ENCODE data around the gene IMMT. TPM values are rescaled to one million over a fixed set of nuclear protein-coding genes. Genes with fewer than 3 reads are reported as not detected.

IMMT gene
- total and polyA plus RNA-seq, 9 of the 15 experiments (the other 6 are each of a cell fraction or from before 2014, with no cell fraction given): 119 to 294 (median 140) TPM

DNA sequence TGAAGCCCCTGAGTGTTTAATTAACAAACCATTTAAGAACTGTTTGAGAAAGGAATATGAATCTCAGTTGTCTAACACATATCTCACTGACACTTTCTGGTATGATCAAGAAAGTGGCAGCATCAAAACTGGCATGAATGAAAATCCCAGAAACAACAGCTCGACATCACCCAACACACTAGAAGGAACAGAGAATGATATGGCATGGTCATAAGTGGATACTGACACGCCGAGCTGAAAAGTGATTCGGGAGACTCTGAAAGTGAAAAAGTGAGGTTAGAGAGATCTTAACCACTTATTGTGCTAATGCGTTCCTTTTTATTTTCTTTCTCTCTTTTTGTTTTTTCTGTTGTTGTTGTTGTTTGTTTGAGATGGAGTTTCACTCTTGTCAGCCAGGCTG lies 41.9 kb upstream of the IMMT start:
- DNase-seq (ENCODE audit: extremely low read depth in 1 of 4, low spot score in 3 of 4): no peak
- Histone ChIP-seq H3K9ac (ENCODE audit: insufficient read depth in 1 of 2, low read depth in 2 of 2, low read length in 2 of 2) (no peak overlapping the region), H3K36me3 (ENCODE audit: control insufficient read depth, insufficient read depth, low read length) (no peaks in the 10 kb centered on the region), H3K4me1 (replicated peaks in 1 of 2; ENCODE audit: control insufficient read depth in 2 of 2, insufficient read depth in 2 of 2, low read length in 2 of 2) (peaks cover 0 to 5% of the 10 kb centered on the region in 2 experiments; a peak in 1 of 5 replicates), H3K79me2 (ENCODE audit: control insufficient read depth, insufficient read depth, low read length) (no peaks in the 10 kb centered on the region), H4K20me1 (replicated peaks; ENCODE audit: control insufficient read depth, insufficient read depth, low read length) (no peaks in the 10 kb centered on the region), H3K27ac (ENCODE audit: extremely low read depth, low read depth, low read length) (no peak overlapping the region), H3K4me3 (no peak overlapping the region), H3K4me2 (ENCODE audit: insufficient read depth, low read length) (no peak overlapping the region), H3K9me1 (ENCODE audit: control insufficient read depth, insufficient read depth, low read length) (no peaks in the 10 kb centered on the region), H3K27me3 (ENCODE audit: control insufficient read depth in 2 of 2, insufficient read depth in 2 of 2, low read length in 2 of 2) (peaks cover 51 to 76% of the 10 kb centered on the region in 2 experiments), H2AFZ (ENCODE audit: low read depth, low read length) (no peak overlapping the region), H3K9me3 (replicated peaks; ENCODE audit: control insufficient read depth, insufficient read depth, low read depth, low read length) (no peaks in the 10 kb centered on the region)
- in situ Hi-C loops (cut with MboI) (no loop called here), intact Hi-C loops (cut with micrococcal nuclease) (no loop called here)
- CTCF ChIA-PET (ENCODE audit: low intra/inter-chr PET ratio): no interaction called here
- ATAC-seq: no peak
- BruUV-seq (replicated peaks): no TSS peak
- POLR2A ChIA-PET: interaction anchor here (0.7 kb wide), 1 partner anchor 16 kb away, joined by 3 read pairs; no protein-coding TSS in a partner anchor
- TF ChIP-seq, protein P1, sequence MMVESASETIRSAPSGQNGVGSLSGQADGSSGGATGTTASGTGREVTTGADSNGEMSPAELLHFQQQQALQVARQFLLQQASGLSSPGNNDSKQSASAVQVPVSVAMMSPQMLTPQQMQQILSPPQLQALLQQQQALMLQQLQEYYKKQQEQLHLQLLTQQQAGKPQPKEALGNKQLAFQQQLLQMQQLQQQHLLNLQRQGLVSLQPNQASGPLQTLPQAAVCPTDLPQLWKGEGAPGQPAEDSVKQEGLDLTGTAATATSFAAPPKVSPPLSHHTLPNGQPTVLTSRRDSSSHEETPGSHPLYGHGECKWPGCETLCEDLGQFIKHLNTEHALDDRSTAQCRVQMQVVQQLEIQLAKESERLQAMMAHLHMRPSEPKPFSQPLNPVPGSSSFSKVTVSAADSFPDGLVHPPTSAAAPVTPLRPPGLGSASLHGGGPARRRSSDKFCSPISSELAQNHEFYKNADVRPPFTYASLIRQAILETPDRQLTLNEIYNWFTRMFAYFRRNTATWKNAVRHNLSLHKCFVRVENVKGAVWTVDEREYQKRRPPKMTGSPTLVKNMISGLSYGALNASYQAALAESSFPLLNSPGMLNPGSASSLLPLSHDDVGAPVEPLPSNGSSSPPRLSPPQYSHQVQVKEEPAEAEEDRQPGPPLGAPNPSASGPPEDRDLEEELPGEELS (CRISPR knock-in tag; IDR thresholded peaks at IDR 0.05; ENCODE audit: borderline replicate concordance): no peak
- TF ChIP-seq ETV5 (CRISPR knock-in tag; IDR thresholded peaks at IDR 0.05; ENCODE audit: low read depth) (no peak), SMARCA4 (IDR thresholded peaks at IDR 0.05) (no peak), SRF (CRISPR knock-in tag; IDR thresholded peaks at IDR 0.05) (no peak)
- 7% methylated on average over 5 of the region's 5 CpGs for WGBS (ENCODE audit: insufficient coverage, low coverage, missing lambda C conversion rate)
- FAIRE-seq: no peak

Measured in K562 (cell line).